Ureter (tissue), 1 donor: ENCODE data around the gene MAPK12. TPM values are rescaled to one million over a fixed set of nuclear protein-coding genes. Genes with fewer than 3 reads are reported as not detected.
A peak's percentile ranks its signal among the peaks of the same experiment; 100 is the strongest.

Experiments used
- DNase-seq: peaks from one replicate; pipeline ENCODE4 v3.0.0-alpha.2; 2020; ENCODE audit warnings: low spot score
- total RNA-seq: library from RNA; stranded (reverse); gene quantifications from one replicate; pipeline ENCODE4 v1.2.4, GENCODE V29; 2023
- donor health status: DM: yes; HTN: yes; CAD: no.

MAPK12 gene
- total RNA-seq, 1 donor from 2014 or later, result 14.1 TPM

GRCh38 chr22:50232481-50233151 is 28.9 kb downstream of the MAPK12 start:
- DNase-seq, result no peak

DNA sequence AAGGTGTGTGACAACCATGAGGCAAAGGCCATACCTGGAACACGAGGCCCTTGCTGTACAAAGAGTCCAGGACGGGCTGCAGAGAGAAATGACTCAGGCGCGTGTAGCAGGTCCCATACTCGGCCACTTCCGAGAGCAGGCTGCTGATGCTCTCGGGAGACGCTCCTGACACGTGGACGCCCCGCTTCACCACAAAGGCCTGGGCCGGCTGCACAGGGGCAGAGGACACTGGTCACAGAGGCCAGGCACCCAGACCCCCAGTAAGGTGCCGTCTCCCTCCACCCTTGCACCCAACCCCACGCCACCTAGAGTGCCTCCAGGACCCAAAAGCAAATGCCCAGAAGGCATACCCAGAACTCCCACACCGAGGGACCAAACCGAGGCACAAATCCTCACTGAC is 32.1 kb downstream of the MAPK12 start:
- DNase-seq, result no peak

- no peak for DNase-seq
These were observed 33.1 kb downstream of the MAPK12 start for GRCh38 chr22:50228366-50228765.

GRCh38 chr22:50227579-50228215 is 33.8 kb downstream of the MAPK12 start:
- DNase-seq, result no peak

- no peak for DNase-seq
These were observed 34.7 kb downstream of the MAPK12 start for GRCh38 chr22:50226875-50227165.

- DNase-seq, result no peak
These were observed 35.2 kb downstream of the MAPK12 start for GRCh38 chr22:50226063-50226874.

DNA sequence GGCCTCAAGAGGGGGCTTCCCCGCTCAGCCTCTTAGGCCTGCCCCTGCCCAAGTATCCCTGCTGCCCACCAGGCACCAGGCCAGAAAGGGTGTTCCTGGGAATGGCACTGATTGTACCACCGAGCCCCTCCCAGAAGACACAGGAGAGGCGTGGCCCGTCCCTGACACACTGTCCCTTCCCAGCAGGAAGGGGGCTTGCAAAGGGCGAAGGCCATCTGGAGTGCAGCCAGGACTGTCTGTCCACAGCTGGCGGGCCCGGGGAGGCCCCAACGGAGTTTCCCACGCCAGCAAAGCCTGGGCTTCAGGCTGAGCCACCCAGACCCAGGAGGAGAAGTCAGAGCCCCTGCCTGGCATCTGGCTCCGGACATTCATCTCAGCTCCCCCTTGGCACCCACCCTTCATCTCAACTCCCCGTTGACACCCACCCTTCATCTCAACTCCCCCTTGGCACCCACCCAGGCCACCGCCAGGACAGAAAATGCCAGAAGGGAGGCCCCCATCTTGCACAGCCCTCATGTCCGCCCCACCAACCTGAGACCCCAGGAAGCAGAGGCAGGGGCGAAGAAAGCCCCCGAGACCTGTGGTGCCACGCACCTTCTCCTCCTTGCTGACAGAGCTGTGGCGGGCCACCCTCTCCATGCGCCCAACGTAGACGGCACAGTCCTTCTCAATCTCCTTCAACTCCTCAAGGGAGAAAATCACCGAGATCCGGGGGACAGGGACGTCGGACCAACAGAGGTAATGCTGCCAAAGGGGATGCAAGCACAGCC is 36.1 kb downstream of the MAPK12 start:
- DNase-seq, result no peak

GRCh38 chr22:50224071-50224470 is 37.4 kb downstream of the MAPK12 start:
- DNase-seq, result no peak

DNA sequence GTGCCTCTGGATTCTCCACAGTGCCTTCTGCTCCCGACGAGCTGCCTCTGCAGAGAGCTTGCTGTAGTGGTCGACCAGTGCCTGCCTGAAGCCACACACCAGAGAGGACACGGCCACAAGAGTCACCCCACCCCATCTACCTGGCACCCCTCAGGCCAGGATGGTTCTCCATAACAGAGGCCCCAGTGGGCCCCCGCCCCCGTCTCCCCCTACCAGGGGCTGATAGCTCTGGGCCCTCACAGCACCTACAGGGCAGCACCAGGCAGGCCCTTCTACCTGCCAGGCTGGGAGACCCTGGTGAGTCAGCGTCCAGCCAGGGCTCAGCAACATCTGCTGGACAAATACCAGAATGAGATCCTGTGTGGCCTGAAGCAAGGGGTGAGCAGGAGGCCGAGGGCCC is 39.0 kb downstream of the MAPK12 start:
- no peak for DNase-seq

- DNase-seq, result no peak
These were observed 39.8 kb downstream of the MAPK12 start for GRCh38 chr22:50221410-50222300.

- no peak for DNase-seq
These were observed 40.7 kb downstream of the MAPK12 start for GRCh38 chr22:50220603-50221409.

DNA sequence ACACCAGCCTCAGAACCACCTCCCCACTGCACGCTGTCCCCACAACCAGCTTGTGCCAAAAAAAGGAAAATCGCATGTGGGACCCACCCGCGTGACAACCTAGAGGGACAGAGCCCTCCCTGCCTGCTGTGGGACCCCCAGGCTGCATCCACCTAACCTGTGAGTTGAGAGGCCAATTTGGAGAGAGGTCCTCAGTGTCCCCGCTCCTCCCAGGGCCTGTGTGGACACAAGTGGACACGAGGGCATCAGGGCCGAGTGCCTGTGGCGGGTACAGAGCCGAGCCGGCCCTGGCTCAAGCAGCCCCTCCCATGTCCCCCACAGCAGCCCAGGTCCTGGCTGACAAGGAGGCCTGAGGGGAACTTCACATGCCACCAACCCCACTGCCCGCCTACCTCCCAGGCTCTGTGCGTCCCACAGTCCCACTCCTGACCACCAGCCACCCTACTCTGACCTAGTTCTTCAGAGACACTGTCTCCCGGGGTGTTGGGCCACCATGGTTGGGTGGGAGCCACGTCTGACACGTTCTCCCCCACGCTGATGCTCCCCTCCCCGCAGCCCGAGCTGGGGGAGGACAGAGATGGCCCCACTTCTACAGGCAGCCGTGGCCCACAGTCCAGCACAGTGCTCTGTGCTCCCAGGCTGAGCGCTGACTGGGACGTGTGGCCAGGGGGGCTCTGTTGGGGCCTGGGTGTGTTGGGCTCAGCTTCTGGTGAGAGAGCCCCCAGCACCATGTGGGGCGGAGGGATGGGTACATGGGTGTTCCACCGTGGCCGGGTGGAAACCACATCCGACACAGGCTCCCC is 41.5 kb downstream of the MAPK12 start:
- DNase-seq, result no peak

DNA sequence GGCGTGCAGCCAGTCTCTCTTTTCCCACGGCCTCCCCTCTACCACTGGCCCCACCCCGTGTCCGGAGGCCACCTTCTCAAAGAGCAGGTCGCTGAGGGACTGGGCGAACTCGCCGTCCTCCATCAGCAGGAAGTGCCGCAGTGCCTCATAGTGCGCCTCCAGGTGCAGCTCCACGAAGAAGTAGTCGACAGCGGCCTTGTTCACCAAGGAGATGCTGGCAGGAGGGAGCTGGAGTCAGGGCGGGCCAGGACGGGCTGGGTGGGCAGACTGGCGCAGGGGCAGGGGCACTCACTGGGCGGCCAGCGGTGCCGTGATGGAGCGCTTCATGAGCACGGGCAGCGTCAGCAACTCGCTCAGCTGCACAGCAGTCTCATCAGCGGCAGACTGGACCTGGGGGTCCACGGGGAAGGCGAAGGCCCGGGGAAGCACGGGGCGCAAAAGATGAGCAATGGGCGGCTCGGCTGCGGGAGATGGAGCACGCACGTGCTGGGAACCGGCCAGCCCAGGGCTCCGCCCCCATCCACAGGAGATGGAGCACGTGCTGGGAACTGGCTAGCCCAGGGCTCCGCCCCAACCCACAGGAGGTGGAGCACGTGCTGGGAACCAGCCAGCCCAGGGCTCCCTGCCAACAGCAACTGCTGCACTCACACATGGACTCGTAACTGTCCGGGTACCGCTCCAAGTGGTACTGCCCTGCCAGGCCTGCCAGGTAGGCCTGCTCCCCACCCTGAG is 42.3 kb downstream of the MAPK12 start:
- DNase-seq, result peak; percentile 87

DNA sequence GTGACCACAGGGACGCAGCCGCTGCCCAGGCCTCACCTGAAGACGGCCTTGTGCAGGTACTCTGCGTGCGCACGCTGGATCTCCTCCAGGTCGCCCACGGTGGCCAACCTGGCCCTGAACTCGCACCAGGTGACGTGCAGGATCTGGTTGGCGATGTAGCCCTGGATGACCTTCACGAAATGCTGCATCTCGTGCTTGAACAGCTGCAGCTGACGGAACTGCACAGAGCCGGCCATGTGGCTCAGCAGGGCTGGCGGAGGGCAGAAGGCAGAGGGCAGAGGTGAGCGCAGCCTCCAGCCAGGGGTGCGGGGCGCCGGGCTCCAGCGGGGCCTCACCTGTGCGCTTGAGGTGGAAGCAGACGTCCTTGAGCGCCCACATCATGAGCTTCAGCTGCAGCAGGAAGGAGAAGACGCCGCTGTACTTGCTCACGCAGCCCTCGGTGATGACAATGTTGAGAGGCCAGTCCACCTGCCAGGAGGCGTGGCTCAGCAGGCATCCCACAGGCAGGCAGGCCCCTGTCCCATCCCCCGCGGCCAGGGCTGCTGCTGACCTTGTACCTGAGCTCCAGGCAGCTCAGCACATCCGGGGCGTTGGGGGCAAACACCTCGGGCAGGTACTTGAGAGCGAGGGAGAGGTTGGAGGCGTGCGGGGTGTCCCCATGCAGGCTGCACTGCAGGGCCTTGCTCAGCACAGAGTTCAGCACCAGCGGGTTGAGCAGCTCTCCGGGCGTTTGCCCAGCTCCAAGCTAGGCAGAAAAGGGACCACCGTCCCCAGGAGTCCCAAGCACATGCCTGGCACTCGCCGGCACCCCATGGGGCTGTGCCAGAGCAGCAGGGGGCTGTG is 43.1 kb downstream of the MAPK12 start:
- no peak for DNase-seq

DNA sequence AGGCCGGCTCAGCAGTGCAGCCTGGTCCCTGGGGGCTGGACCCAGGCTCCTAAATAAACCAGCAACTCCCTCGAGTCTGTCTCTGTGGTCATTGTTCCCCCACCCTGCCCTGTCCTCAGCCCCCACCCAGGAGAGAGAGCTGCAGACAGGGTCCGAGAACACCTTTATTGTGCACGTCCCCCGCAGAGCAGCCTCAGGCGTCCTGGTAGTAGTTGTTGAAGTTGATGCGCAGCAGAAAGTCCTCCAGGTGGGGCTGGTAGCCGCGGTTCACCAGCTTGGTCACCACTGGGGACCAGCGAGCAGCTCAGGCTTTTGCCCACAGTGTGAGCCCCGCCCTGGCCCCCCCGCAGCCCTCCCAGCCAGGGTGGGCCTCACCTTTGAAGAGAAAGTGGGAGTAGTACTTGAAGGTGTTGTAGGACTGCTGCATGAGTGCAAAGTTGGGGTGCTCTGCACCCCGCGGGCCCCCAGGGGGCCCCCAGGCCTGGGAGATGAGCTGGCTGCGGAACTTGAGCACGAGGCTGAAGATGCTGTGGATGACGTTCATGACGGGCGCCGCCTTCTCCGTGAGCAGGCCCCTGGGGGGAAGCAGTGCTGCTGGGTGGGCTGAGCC is 43.8 kb downstream of the MAPK12 start:
- DNase-seq, result no peak

DNA sequence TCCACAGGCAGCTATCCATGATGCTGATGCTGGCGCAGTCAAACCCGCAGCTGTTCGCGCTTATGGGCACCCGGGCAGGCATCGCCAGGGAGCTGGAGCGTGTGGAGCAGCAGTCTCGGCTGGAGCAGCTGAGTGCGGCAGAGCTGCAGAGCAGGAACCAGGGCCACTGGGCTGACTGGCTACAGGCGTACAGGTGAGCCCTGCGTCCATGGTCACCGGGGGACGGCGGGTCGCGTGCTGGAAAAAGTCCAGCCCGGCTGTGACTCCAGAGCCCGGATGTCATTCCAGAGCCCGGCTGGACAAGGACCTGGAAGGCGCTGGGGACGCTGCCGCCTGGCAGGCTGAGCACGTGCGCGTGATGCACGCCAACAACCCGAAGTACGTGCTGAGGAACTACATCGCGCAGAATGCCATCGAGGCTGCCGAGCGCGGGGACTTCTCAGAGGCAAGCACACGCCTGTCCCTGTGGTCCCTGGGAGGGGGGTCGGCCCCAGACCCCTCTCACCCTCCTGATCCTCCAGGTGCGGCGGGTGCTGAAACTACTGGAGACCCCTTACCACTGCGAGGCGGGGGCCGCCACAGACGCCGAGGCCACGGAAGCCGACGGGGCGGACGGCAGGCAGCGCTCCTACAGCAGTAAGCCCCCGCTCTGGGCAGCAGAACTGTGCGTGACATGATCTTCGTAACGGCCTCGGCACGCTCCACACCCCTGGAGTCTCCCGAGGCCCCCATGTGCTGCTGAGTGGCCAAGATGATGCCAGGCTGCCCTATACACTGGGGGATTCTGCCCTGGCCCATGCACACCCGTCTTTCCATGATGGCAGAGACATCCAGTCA is 44.6 kb downstream of the MAPK12 start:
- no peak for DNase-seq
